Large intestine (tissue), 3 donors: ENCODE measurements around the gene EHD1. TPM values are rescaled to one million over a fixed set of nuclear protein-coding genes. Genes with fewer than 3 reads are reported as not detected.
A peak's percentile ranks its signal among the peaks of the same experiment; 100 is the strongest.

Experiments used
- DNase-seq, 2 donors: peaks; one replicate each; pipeline versions ENCODE4 v3.0.0 to v3.0.0-alpha.2; 2013
- H3K27ac ChIP-seq: one replicate; pipeline ENCODE4 v1.5.1; 2013; ENCODE audit warnings: low read length
- H3K27me3 ChIP-seq: 2 replicates; pipeline ENCODE4 v1.6.1; 2013; ENCODE audit warnings: low read length; ENCODE audit not compliant: control insufficient read depth, insufficient read depth
- H3K36me3 ChIP-seq: 2 replicates; pipeline ENCODE4 v1.6.1; 2013; ENCODE audit warnings: low read length; ENCODE audit not compliant: control insufficient read depth, insufficient read depth
- H3K4me1 ChIP-seq: one replicate; pipeline ENCODE4 v1.6.1; 2013; ENCODE audit warnings: low read length; ENCODE audit not compliant: control insufficient read depth, insufficient read depth
- H3K4me3 ChIP-seq: one replicate; pipeline ENCODE4 v1.5.1; 2013; ENCODE audit warnings: low read length
- H3K9me3 ChIP-seq: one replicate; pipeline ENCODE4 v1.6.1; 2013; ENCODE audit warnings: mild to moderate bottlenecking, low read depth, low read length, moderate library complexity; ENCODE audit not compliant: control insufficient read depth
- WGBS: methylation state at CpG from one replicate; pipeline ENCODE4 v1.1.5; 2013; ENCODE audit warnings: low lambda C conversion rate; ENCODE audit not compliant: insufficient coverage; 5-methylcytosine and 5-hydroxymethylcytosine counted together
- polyA plus RNA-seq: library from polyadenylated mRNA; unstranded; fragments of 120-200 nt; gene quantifications from one replicate; pipeline ENCODE4 v1.2.1, GENCODE V29; 2013

The EHD1 gene
- polyA plus RNA-seq, 1 donor = 94.8 TPM

DNA sequence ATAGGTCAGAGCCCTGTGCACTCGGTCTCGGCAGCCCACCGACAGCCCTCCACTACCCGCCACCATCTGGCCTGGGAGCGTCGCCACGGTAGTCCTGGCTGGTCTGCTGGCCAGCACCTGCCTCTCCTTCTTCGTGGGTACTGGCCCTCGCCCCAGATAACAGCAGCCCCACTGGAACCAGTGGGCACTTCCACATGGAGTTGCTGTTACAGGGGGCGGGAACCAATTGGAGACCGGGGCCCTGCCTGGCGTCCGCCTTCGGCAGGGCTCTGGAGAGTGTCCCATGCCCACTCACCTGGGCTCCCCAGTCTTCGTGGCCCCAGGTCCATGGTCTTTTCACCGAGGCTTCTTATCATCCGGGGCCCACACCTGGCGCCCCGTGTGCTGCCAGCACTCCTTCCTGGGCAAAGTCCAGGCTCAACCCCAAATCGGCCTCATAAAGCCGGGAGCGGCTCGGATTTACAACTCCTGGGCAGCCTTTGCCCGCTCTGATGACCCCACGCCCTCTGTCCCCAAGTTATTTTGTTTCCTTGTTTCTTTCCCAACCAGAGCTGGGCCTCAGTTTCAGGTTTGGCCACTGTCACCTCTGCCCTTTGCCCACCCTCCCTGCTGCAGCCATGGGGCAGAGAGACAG is 12.9 kb upstream of the EHD1 start:
- no CpG with 5 or more reads among the region's 25 CpGs for WGBS
- Histone ChIP-seq H3K36me3 (peaks cover 36% of the 10 kb centered on the region), H3K9me3 (no peaks in the 10 kb centered on the region), H3K4me3 (peak overlapping the region; percentile 97), H3K27ac (peak overlapping the region; percentile 99), H3K4me1 (peaks cover 33% of the 10 kb centered on the region), H3K27me3 (no peaks in the 10 kb centered on the region)
- peak; percentile 93 to 96 for DNase-seq

DNA sequence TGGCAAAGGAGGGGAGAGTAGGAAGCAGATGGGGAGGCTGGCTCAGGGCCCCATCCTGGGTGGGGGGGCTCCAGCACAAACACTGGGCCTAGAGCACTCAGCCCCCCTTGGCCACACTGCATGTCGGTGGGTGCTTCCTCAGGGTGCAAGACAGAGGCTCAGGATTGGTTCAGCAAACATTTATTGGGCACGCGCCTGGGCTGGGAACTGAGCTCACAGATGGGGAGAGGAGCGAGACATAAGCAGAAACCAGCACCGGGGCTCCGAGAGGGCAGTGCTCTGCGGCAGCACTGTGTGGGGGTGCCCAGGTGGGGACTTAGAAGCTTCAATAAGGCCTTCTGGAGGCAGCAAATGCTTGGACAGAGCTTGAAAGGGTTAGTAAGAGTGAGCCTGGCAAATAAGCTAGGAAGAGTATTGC is 12.1 kb upstream of the EHD1 start:
- H3K9me3 ChIP-seq = no peaks in the 10 kb centered on the region
- H3K27me3 ChIP-seq = no peaks in the 10 kb centered on the region
- peak overlapping the region; percentile 99 for H3K27ac ChIP-seq
- peaks cover 39% of the 10 kb centered on the region for H3K4me1 ChIP-seq
- no CpG with 5 or more reads among the region's 7 CpGs for WGBS
- peak overlapping the region; percentile 97 for H3K4me3 ChIP-seq
- H3K36me3 ChIP-seq = peaks cover 30% of the 10 kb centered on the region
- DNase-seq = peak in 1 of 2 donors; percentile 64

DNA sequence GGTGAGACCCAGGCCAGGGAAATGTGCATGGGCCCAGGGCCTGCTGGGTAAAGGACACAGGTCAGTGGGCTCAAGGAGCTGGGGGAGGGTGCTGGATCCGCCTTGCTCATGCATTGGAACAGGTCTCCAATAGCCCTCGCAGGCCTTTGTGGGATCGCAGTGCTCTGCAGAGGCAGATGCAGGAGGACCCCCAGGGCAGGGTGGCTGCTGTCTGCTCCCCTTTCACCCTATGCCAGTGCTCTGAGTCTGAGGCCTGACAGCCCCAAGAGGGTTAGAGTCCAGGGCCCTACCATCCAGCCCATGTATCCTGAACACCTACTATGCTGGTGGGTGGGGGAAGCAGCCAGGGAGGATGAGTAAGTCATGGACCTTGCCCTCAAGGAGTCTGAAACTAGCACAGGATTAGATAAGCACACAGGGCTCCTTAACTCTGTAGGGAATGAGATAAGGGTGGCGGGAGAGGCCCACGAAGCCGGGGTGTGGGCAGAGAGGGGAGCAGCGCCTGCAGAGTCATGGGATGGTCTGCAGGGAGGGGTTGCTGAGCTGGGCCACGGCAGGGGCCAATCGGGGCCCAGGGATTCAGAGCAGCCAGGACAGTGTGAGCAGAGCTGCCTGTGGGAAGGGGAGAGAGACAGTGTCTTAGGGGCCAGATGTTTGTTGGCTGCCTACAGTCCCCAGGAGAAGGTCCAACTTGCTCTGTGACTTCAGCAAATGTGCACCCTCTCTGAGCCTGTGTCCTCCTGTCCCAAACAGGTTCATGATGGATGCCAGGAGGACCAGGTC is 10.5 kb upstream of the EHD1 start:
- Histone ChIP-seq H3K36me3 (peaks cover 27% of the 10 kb centered on the region), H3K9me3 (no peaks in the 10 kb centered on the region), H3K4me3 (peak overlapping the region; percentile 97), H3K27me3 (no peaks in the 10 kb centered on the region), H3K27ac (peak overlapping the region; percentile 99), H3K4me1 (peaks cover 39% of the 10 kb centered on the region)
- no CpG with 5 or more reads among the region's 9 CpGs for WGBS
- DNase-seq = peak; percentile 97 to 99

DNA sequence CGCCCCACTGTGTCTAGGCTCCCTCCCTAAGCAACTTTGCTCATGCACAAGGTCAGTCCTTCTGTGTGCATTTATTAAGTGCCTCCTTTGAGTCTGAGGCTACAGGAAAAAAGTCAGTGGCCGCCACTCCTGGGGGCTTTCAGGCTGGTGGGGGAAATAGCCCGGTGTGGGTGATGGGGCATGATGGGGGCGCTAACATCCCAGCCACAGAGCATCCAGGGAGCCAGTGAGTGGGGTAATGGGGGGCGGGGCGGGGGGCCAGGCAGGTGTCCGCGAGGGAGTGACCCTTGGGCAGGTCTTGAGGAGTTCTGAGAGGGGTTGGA is 9.9 kb upstream of the EHD1 start:
- peak overlapping the region; percentile 14 for H3K4me3 ChIP-seq

DNA sequence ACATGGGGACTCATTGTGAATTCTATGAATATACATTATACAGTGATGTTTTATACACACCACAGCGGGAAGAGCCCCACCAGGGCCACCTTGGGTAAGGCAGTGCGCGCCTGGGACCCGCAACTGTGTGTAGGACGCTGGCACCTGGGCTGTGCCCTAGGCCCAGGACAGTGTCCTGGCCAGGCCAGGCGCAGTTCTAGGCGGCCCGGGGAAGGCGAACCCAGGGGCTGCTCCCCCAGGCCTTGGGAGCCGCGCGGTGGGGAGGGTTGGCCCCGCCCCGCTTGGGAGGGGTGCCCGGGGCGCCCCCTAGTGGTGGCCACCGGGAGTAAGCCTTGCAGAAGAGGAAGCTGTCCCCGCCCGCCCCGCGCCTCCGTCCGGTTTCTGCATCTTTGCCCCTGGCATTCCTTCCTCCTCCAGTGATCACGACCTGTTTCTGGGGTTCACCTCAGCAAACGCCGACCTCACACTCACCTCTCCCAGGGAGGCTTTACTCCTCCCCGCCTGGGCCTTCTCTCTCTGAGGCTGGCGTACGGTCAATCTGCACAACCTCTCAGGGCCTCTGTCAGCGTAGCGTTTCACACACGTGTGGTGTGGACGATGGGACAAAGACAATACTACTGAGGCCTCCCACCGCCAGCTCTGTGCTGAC is 9.5 kb upstream of the EHD1 start:
- Histone ChIP-seq H3K9me3 (no peaks in the 10 kb centered on the region), H3K27ac (peak overlapping the region; percentile 99), H3K4me1 (peaks cover 37% of the 10 kb centered on the region), H3K4me3 (peak overlapping the region; percentile 19), H3K36me3 (peaks cover 26% of the 10 kb centered on the region), H3K27me3 (no peaks in the 10 kb centered on the region)
- WGBS = no CpG with 5 or more reads among the region's 34 CpGs
- peak; percentile 89 to 95 for DNase-seq

More for the DNA sequence above, 9.9 kb upstream of the EHD1 start:
- Histone ChIP-seq H3K27me3 (no peaks in the 10 kb centered on the region), H3K36me3 (peaks cover 27% of the 10 kb centered on the region), H3K4me1 (peaks cover 37% of the 10 kb centered on the region), H3K27ac (peak overlapping the region; percentile 99), H3K9me3 (no peaks in the 10 kb centered on the region)
- no peak for DNase-seq
- no CpG with 5 or more reads among the region's 8 CpGs for WGBS

DNA sequence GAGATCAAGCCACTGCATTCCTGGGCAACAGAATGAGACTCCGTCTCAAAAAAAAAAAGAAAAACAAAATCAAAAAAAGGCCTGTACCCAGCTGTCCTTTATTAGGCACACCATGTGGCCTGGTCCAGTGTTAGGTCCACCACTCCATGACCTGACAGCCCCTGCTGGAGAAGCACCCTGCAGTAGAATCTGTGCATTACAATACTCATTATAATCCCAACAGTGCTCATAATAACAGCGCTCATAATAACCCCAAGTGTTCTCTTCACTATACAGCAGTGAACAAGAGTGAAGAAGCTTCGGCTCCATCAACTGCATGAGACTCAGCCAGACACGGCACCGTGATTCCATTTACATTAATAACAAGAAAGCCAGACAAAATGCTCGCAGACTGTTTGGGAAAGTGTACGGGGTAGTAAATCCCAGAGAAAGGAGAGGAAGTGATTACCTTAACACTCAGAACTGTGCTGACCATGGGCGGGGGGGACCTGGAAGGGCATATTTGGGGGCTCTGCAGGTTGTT is 8.9 kb upstream of the EHD1 start:
- no peak for DNase-seq
- WGBS = no CpG with 5 or more reads among the region's 8 CpGs

DNA sequence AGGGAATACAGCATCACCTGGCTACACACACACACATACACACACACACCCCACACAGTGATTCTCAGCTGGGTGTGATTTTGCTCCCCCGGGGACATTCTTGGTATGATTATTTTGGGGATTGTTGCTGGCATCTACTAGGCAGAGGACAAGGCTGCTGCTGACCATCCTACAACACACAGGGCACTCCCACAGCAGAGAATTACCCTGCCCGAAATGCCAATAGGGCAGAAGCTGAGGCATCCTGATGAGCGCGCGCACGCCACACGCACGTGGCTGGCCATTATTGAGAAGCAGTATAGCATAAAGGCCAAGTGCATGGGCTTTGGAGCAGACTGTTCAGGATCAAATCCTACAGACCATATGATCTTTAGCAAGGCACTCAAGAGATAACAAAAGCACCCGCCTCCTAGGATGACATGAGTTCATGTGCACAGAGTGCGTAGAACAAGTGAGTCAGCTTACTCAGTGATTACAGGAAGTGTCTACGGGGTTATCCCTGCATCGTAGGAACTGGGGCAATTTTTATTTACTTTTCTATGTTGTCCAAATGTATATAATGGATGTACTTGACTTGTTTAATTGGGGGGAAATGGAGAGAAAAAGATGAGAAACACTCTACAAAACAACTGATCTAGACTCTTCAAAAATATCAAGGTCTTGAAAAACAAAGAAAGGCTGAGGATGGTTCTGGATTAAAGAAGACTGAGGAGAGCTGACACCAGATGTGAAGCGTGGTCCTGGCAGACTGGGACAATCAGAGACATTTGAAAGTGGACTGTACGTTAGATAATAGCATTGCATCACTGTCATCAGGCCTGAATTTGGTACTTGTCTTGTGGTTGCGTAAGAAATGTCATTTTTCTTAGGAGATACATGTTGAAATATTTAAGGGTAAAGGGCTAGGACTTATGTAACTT is 7.2 kb upstream of the EHD1 start:
- no peaks in the 10 kb centered on the region for H3K9me3 ChIP-seq
- peak overlapping the region; percentile 86 for H3K27ac ChIP-seq
- H3K36me3 ChIP-seq = peaks cover 5% of the 10 kb centered on the region
- H3K4me3 ChIP-seq = no peak overlapping the region
- H3K4me1 ChIP-seq = peaks cover 39% of the 10 kb centered on the region
- 0% methylated on average over 1 of the region's 15 CpGs for WGBS
- no peaks in the 10 kb centered on the region for H3K27me3 ChIP-seq
- peak; percentile 92 to 95 for DNase-seq

More for the DNA sequence above, 8.9 kb upstream of the EHD1 start:
- H3K9me3 ChIP-seq = no peaks in the 10 kb centered on the region
- no peaks in the 10 kb centered on the region for H3K27me3 ChIP-seq
- peak overlapping the region; percentile 19 for H3K4me3 ChIP-seq
- H3K4me1 ChIP-seq = peaks cover 37% of the 10 kb centered on the region
- H3K27ac ChIP-seq = peak overlapping the region; percentile 99
- peaks cover 20% of the 10 kb centered on the region for H3K36me3 ChIP-seq

DNA sequence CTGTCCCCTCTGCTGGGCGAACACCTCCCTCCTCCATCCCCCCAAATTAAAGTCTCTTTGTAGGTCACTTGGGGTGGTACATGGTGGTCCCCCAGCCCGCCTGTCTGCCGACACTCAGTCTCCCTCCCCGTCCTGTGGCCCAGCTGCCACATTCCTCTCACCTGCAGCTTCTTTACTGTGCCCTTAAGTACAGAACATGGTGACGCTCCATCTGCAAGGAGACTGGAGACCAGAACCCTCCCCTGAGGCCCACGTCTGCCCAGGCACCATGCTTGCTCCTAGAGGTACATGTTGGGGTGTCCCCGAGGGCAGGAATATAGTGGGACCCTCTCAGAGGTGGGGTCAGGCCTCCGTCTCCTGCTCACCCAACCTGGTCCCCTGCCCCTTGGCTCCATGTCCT is 5.6 kb upstream of the EHD1 start:
- Histone ChIP-seq H3K36me3 (no peaks in the 10 kb centered on the region), H3K4me3 (no peak overlapping the region), H3K4me1 (peaks cover 53% of the 10 kb centered on the region), H3K27ac (no peak overlapping the region), H3K27me3 (no peaks in the 10 kb centered on the region), H3K9me3 (no peaks in the 10 kb centered on the region)
- DNase-seq = no peak
- no CpG with 5 or more reads among the region's 8 CpGs for WGBS

DNA sequence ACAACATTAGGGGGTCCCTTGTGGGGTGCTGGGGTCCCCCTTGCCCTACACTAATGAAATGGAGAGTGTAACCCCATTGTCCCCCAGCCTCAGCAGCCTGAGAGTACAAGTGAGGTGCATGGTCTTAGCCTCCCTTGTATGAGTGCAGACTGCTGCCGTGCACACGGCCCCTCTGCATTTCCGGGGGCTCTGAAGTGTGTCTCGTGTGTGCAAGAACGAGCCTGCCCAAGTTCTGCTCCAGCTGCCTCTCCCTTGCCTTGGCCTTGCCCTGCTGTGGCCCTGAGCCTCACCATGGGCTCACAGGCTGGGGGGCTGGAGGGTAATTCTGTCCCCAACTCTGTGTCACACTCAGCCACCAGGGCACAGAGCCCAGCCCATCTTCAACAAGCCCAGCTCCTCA is 5.2 kb upstream of the EHD1 start:
- no peak for DNase-seq
- Histone ChIP-seq H3K36me3 (no peaks in the 10 kb centered on the region), H3K27me3 (no peaks in the 10 kb centered on the region), H3K9me3 (no peaks in the 10 kb centered on the region), H3K4me3 (no peak overlapping the region), H3K27ac (no peak overlapping the region), H3K4me1 (peaks cover 51% of the 10 kb centered on the region)
- no CpG with 5 or more reads among the region's 5 CpGs for WGBS
